GM12872 (cell line): ENCODE data around the gene TMCC2.

ENCODE experiments used
- CTCF ChIP-seq: IDR thresholded peaks from 3 replicates; pipeline ENCODE4 v1.5.1; 2011; ENCODE audit warnings: low read depth, mild to moderate bottlenecking, low read length, moderate library complexity; ENCODE audit not compliant: insufficient read depth

TMCC2 gene

GRCh38 chr1:205318231-205318991 is 90.7 kb downstream of the TMCC2 start:
- no peak for TF ChIP-seq CTCF

- no peak for TF ChIP-seq CTCF
Measured at GRCh38 chr1:205319081-205320018, 91.6 kb downstream of the TMCC2 start.

- no peak for TF ChIP-seq CTCF
Measured at GRCh38 chr1:205321162-205321958, 93.6 kb downstream of the TMCC2 start, which contains the start of gene NUAK2. NUAK2 (minus strand) TSS chr1:205321745; CDS start chr1:205321628, 117 bp downstream.

- TF ChIP-seq CTCF, result no peak
Measured at GRCh38 chr1:205321959-205322283, 94.2 kb downstream of the TMCC2 start.
